HG03575 (cell line): ENCODE data around the gene APOBEC3F.

ENCODE experiments used
- ATAC-seq: cut with Tn5 transposase; IDR thresholded peaks from one replicate; pipeline ENCODE4 v1.9.1; 2021; ENCODE audit not compliant: unreplicated experiment, insufficient number of reproducible peaks, low FRiP score; ENCODE audit errors: extremely low read depth

APOBEC3F gene

GRCh38 chr22:39087098-39087497 is 46.4 kb downstream of the APOBEC3F start:
- no peak for ATAC-seq

- no peak for ATAC-seq
Measured at GRCh38 chr22:39087881-39088684, 47.4 kb downstream of the APOBEC3F start.

GRCh38 chr22:39088685-39089032 is 48.0 kb downstream of the APOBEC3F start:
- ATAC-seq, result no peak

DNA sequence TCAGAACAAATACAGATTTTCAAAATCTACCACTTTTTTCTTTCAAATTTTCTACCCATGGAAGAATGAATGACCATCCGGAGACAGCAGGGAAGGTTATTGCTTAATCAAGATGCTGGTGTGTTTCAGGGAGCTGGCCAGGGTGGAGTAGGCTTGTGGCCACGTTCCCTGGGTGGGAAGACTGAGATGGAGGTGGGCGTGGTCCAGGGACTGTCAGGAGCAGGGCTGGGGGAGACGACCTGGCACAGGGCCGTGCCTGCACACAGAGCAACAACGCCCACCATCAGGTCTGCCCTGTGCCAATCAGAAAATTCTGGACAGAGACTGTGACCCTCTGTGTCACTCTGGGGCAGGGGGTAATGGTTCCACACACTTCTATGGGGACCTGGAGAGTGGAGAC is 49.3 kb downstream of the APOBEC3F start:
- ATAC-seq, result no peak

GRCh38 chr22:39090426-39091064 is 49.9 kb downstream of the APOBEC3F start:
- no peak for ATAC-seq

GRCh38 chr22:39091126-39092081 is 50.7 kb downstream of the APOBEC3F start:
- ATAC-seq, result no peak

GRCh38 chr22:39092111-39092862 is 51.6 kb downstream of the APOBEC3F start:
- ATAC-seq, result no peak

DNA sequence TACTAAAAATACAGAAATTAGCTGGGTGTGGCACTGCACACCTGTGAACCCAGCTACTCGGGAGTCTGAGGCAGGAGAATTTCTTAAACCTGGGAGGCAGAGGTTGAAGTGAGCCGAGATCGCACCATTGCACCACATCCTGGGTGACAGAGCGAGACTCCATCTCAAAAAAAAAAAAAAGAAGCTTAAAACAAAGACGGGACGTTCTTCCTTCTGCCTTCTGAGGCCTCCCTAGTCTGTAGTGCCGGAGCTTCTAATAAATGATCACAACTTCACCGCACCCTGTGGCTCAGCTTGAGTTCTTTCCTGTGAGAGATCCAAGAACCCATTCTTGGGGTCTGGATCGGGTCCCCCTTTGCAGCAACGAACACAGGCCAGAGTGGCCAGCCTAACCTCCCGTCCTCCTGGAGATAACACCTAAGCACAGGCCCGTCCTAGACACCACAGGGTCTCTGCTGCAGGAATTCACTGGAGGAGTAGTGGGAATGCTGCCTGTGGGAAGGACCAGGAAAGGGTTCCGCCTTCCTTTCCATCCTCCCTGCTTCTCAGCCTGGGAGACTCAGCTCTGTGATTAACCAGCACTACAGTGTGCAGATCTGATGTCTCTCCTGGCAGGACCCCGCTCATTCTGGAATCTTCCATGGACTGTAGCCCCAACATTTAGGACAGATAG is 54.2 kb downstream of the APOBEC3F start:
- no peak for ATAC-seq

- ATAC-seq, result no peak
Measured at GRCh38 chr22:39095971-39096370, 55.3 kb downstream of the APOBEC3F start.

DNA sequence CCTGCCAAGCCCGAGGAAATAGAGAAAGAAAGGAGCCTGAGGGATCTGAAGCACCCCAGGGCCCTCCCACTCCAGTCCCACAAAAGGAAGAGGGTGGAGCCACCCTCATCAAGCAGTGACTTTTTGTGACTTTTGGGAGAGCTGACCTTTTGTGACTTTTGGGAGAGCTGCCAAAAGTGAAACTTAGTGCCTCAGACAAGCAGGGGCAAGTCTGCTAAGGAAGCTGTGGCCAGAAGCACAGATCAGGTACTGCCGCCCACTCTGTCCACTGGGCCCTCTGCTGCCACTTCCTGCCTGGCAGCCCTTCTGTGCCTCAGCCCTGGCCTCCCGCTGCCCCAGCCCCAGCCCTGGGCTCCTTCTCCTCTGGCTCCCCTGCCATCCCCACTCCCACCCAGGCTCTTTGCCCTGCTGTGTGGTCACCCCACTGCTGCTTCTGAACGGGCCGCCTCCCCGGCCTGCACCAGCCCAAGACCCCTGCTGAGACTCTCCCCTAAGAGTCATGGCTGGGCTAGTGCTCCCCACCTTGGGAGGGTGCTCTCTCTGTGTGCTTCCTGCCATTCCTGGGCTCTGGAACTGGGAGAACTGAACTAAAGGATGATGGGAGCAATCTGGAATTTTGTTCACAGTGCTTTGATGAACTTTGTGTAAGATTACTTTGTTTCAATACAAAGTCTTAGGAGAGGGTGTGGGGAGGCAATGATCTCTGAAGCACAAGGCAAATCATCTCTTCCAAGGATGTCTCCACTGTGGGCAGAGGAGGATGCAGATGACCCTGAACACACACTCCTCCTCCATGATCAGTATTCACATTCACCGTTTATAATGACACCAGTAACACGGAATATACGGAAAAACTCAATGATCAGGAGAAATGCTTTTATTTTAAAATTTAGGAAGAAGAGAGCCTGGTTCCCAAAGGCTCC is 56.7 kb downstream of the APOBEC3F start, which contains the start of gene APOBEC3H:
TSS of gene APOBEC3H (plus strand) at position 147 of the 923 bp plus-strand sequence. CDS start 3,035 bp downstream, outside the sequence.
- ATAC-seq, result no peak

DNA sequence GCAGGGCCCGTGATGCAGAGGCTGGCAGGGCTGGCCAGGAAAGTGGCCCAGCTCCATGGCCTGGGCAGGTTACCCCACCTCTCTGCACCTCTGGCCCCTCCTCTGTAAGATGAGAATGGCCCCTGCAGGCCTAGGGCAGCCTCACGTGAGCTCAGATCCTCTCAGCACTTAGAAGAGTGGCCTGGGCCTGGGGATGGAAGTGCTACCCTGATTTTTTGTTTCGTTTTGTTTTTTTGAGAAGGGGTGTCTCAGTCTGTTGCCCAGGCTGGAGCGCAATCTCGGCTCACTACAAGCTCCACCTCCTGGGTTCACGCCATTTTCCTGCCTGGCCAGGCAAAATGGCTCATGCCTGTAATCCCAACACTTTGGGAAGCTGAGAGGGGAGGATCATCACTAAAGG is 57.4 kb downstream of the APOBEC3F start:
- no peak for ATAC-seq

DNA sequence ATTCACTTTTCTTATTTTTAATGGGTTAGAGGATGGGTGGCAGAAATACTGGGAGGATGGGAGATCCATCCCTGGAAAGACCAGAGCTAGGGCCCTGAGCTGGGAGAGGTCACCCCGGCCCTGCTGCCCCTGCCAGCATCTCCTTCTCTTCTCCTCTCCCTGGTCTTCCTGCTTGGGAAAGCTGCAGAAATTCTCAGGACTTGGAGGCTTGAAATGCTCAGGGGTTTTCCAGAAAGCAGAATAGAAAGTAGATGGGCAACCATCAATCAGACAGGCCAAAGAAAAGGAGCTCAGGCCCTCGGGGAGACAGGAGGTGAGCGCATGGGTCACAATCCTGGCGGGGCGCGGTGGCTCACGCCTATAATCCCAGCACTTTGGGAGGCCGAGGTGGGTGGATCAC is 57.9 kb downstream of the APOBEC3F start:
- no peak for ATAC-seq

- ATAC-seq, result no peak
Measured at GRCh38 chr22:39101226-39101625, 60.6 kb downstream of the APOBEC3F start.

- no peak for ATAC-seq
Measured at GRCh38 chr22:39103431-39103830, 62.8 kb downstream of the APOBEC3F start.
